ENCODE results near the gene NTSR1. TPM values are rescaled to one million over a fixed set of nuclear protein-coding genes. Genes with fewer than 3 reads are reported as not detected.

The NTSR1 gene
- total RNA-seq, 1 experiment from 2014 or later, result 15.9 TPM

DNA sequence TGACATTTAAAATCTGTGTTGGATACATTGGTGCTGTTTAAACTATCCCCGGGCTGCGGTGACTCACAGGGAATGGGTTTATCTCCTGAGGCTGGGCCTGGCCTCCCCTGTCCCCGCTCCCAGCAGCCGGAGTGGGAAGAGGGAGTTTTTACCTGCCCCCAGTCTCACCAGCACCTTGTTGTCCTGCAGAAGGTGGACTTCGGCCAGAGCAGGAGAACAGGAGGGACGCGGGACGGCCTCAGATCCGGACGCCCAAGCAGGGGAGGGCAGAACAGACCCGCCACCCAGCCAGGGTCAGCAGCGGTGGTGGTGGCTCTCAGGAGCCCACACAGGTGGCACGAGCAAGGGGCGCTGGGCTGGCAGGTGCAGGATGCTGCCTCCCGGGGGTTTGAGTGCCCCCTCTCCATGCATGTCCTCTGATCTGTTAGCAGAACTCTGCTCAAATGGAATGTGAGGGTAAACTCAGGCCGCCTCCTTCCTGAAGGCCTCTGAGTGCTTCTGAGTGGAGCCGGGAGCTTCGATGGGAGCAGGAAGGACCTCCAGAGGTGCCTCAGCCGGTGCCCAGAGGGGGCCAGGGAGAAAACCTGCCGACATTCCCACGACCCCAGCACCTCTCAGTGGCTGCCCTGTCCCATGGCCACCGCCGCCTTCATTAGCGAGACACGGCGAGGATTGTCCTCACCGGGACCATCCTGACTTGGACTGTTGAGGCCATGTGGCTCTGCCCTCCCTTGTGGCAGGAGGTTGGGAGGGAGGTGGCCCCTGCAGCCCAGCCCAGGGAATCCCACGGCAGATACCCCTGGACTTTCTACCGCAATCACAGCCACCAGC lies 44.2 kb downstream of the NTSR1 start:
- intact Hi-C loops (cut with micrococcal nuclease; ENCODE audit: unreplicated experiment), result no loop called here
- H3K4me3 ChIP-seq (ENCODE audit: low read depth, low read length, poor library complexity, severe bottlenecking), result no peak overlapping the region
- H3K27ac ChIP-seq (ENCODE audit: low read depth, low read length, poor library complexity, severe bottlenecking), result peak overlapping the region; percentile 42
- BruUV-seq (replicated peaks), result no TSS peak
- H3K36me3 ChIP-seq (ENCODE audit: insufficient read depth, low read length, poor library complexity, severe bottlenecking), result no peaks in the 10 kb centered on the region
- H3K4me1 ChIP-seq (ENCODE audit: insufficient read depth, low read length, poor library complexity, severe bottlenecking), result peaks cover 11% of the 10 kb centered on the region
- no peaks in the 10 kb centered on the region for H3K27me3 ChIP-seq (replicated peaks; ENCODE audit: insufficient read depth, low read depth, low read length, poor library complexity)
- no peak for TF ChIP-seq EZH2 (IDR thresholded peaks at IDR 0.05; ENCODE audit: borderline replicate concordance, low read depth, low read length, poor library complexity, severe bottlenecking)
- TF ChIP-seq, protein P1, sequence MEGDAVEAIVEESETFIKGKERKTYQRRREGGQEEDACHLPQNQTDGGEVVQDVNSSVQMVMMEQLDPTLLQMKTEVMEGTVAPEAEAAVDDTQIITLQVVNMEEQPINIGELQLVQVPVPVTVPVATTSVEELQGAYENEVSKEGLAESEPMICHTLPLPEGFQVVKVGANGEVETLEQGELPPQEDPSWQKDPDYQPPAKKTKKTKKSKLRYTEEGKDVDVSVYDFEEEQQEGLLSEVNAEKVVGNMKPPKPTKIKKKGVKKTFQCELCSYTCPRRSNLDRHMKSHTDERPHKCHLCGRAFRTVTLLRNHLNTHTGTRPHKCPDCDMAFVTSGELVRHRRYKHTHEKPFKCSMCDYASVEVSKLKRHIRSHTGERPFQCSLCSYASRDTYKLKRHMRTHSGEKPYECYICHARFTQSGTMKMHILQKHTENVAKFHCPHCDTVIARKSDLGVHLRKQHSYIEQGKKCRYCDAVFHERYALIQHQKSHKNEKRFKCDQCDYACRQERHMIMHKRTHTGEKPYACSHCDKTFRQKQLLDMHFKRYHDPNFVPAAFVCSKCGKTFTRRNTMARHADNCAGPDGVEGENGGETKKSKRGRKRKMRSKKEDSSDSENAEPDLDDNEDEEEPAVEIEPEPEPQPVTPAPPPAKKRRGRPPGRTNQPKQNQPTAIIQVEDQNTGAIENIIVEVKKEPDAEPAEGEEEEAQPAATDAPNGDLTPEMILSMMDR (conservative IDR thresholded peaks at IDR 0.05; ENCODE audit: low read depth, low read length), result no peak
- DNase-seq (ENCODE audit: low spot score), result no peak
- CTCF ChIA-PET, result no interaction called here
- POLR2A ChIA-PET (ENCODE audit: low non-redundant PET), result no interaction called here
- no peaks in the 10 kb centered on the region for H3K9me3 ChIP-seq (ENCODE audit: low read depth, low read length, poor library complexity, severe bottlenecking)

DNA sequence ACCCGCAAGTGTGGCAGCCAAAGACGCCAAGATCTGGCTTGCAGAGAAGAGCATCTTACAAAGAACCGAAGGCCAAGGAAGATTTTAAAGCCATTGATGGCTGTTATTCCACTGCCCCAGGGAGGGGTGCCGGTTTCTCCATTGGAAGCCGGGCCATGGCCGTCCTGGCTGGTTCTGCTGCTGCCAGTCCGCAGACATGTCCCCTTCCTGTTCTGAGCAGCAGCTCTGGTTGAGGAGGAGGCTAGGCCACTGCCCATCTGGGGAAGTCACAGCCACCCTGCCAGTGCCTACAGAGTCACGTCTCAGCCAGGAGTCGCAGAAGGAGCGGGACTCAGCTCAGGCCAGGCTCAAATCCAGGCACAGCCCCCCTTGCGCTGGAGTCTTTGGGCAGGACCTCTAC lies 45.0 kb downstream of the NTSR1 start:
- peaks cover 11% of the 10 kb centered on the region for H3K4me1 ChIP-seq (ENCODE audit: insufficient read depth, low read length, poor library complexity, severe bottlenecking)
- CTCF ChIA-PET, result no interaction called here
- DNase-seq (ENCODE audit: low spot score), result no peak
- intact Hi-C loops (cut with micrococcal nuclease; ENCODE audit: unreplicated experiment), result no loop called here
- POLR2A ChIA-PET (ENCODE audit: low non-redundant PET), result no interaction called here
- no peaks in the 10 kb centered on the region for H3K36me3 ChIP-seq (ENCODE audit: insufficient read depth, low read length, poor library complexity, severe bottlenecking)
- H3K4me3 ChIP-seq (ENCODE audit: low read depth, low read length, poor library complexity, severe bottlenecking), result no peak overlapping the region
- BruUV-seq (replicated peaks), result no TSS peak
- no peaks in the 10 kb centered on the region for H3K27me3 ChIP-seq (replicated peaks; ENCODE audit: insufficient read depth, low read depth, low read length, poor library complexity)
- H3K9me3 ChIP-seq (ENCODE audit: low read depth, low read length, poor library complexity, severe bottlenecking), result no peaks in the 10 kb centered on the region
- no peak overlapping the region for H3K27ac ChIP-seq (ENCODE audit: low read depth, low read length, poor library complexity, severe bottlenecking)
- TF ChIP-seq, protein P1 (conservative IDR thresholded peaks at IDR 0.05; ENCODE audit: low read depth, low read length), result no peak
- no peak for TF ChIP-seq EZH2 (IDR thresholded peaks at IDR 0.05; ENCODE audit: borderline replicate concordance, low read depth, low read length, poor library complexity, severe bottlenecking)

DNA sequence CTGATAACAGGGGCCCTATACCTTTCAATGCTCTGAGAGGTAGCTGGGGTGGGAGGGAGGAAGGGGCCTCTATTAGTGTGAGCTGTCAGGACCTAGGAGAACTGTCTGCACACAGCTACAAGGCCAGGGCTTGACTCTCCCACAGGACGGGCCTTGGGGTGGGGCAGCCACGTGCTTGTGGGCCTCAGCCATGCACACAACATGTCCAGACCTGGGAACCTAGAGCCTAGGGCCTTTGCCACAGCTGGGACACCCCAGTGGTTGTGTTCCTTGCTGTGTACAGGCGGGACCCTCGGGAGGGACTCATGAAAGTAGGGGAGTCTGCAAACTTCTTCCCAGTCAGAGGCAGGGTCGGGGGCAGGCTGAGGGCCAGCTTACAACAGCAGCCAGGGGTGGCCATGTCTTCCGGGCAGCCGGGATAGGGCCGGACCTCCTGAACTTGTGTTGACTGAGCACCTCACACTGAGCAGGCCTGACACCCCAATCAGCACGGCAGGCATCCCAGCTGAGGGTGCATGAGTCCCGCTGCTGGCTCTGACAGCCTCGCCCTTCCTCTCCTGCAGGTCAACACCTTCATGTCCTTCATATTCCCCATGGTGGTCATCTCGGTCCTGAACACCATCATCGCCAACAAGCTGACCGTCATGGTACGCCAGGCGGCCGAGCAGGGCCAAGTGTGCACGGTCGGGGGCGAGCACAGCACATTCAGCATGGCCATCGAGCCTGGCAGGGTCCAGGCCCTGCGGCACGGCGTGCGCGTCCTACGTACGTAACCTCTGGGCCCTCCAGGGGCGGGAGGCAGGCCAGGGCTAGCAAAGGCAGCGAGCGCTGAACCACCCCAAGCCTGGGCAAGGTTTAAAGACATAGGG lies 45.7 kb downstream of the NTSR1 start:
- DNase-seq (ENCODE audit: low spot score), result no peak
- Histone ChIP-seq H3K27ac (ENCODE audit: low read depth, low read length, poor library complexity, severe bottlenecking) (no peak overlapping the region), H3K4me3 (ENCODE audit: low read depth, low read length, poor library complexity, severe bottlenecking) (no peak overlapping the region), H3K4me1 (ENCODE audit: insufficient read depth, low read length, poor library complexity, severe bottlenecking) (peaks cover 11% of the 10 kb centered on the region), H3K36me3 (ENCODE audit: insufficient read depth, low read length, poor library complexity, severe bottlenecking) (no peaks in the 10 kb centered on the region), H3K9me3 (ENCODE audit: low read depth, low read length, poor library complexity, severe bottlenecking) (no peaks in the 10 kb centered on the region), H3K27me3 (replicated peaks; ENCODE audit: insufficient read depth, low read depth, low read length, poor library complexity) (no peaks in the 10 kb centered on the region)
- POLR2A ChIA-PET (ENCODE audit: low non-redundant PET), result interaction anchor here (0.6 to 0.7 kb wide), 2 partner anchors 112 to 115 kb away, joined by 3 to 4 read pairs; partner anchors contain the start of gene SLCO4A1
- TF ChIP-seq, protein P1 (conservative IDR thresholded peaks at IDR 0.05; ENCODE audit: low read depth, low read length), result no peak
- no peak for TF ChIP-seq EZH2 (IDR thresholded peaks at IDR 0.05; ENCODE audit: borderline replicate concordance, low read depth, low read length, poor library complexity, severe bottlenecking)
- CTCF ChIA-PET, result interaction anchor here (0.7 kb wide), 1 partner anchor 30 kb away, joined by 6 read pairs; no protein-coding TSS in a partner anchor
- intact Hi-C loops (cut with micrococcal nuclease; ENCODE audit: unreplicated experiment), result no loop called here
- no TSS peak for BruUV-seq (replicated peaks)
